ENCODE measurements around the gene KYNU.
"Not testable (repeated sequence)": the region's sequence is repeated elsewhere in the genome, so short reads cannot be mapped to it uniquely, and the experiment has no call there.

Gene KYNU

DNA sequence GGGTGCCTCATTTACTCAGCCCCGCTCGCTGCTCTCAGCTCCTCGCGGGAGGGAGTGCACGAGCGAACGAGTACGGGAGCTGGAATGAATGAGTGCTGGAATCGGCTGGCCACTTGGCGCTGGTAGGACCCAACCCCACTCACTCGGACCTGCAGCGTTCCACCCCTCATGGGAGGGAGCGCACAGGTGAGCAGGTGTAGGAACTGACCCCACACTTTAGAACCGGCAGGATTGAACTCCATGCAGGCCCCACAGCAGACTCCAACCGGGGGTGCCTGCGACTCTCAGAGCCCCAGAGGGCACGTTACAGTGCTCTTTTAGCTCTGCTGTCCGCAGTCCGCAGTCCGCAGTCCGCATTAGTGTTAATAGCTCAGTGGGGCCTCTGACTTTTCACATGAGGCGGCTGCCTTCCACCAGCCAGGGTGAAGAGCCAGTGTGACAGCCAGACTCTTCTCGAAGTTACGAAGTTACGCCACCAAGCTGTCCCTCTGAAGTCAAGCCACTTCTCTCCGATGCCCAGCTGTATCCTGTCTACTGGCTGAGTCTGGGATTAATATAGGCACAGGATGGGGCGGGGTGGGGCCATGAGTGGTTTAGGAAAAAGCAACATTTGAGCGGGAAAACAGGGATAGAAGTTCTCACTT, 149.1 kb downstream of the KYNU start:
- DNase-seq (ENCODE audit: low read depth): no peak

DNA sequence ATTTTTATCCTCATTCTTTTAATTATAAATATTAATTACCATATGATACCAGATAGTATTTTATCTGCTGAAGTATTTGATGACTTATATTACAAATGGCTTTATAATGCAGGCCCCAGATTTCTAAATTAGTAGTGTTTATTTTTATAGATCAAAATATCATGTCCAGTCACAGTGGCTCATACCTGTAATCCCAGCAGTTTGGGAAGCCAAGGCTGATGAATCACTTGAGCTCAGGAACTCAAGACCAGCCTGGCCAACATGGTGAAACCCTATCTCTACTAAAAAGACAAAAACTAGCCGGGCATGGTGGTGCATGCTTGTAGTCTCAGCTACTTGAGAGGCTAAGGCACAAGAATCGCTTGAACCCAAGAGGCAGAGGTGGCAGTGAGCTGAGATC, 151.7 kb downstream of the KYNU start:
- no peak for DNase-seq (ENCODE audit: low read depth)

DNA sequence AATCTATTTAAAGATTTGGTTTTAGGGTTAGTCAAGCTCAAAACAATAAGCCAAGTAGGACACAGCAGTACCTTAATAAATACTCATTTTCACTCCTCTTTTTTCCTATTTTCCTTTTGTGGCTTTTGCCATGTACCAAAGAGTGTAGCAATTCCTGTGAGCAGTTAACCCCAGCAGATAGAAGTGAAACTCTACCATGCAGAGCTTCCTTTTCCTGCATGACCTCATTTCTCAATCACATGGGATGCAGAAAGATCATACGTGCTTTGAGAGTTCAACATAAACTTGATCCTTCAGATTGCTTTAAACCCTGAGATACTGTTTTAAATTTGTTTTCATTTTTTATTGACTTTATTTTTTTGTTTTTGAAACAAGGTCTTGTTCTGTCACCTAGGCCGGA, 152.7 kb downstream of the KYNU start:
- DNase-seq (ENCODE audit: low read depth): no peak

DNA sequence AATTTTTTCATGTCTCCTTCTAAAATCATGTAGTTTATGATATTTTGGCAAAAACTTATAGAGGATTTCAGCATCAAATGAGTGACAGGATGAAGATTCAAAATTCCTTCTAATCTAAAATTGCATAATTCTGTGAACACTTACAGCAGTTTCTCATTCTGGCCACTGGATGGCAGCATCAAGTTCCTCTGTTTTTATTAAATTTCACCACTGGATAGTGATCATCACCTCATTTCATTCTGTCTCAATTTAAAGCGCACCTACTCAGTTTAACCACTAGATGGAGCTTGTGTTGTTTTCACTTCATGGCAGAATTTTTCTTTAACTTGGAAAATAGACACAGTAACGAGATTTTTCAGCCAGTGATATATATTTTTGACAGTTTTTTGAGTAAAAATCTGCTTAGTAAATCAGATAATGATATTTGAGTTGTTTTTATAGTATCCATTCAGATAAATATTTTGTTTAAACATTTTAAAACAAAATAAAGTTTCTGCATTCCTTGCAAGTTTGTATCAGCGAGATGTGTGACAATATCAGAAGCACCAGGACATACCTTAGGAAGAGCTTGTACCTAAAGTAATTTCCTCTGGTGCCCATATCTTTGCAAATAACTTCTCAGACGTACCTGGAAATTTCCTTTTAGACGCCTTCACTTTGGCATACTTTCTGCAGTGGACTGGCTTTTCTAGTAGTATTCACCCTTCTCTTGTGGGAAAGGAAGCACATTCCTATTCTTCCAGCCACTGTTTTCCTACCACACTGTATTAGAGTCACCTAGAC, 157.0 kb downstream of the KYNU start:
- DNase-seq (ENCODE audit: low read depth): peak; percentile 46

DNA sequence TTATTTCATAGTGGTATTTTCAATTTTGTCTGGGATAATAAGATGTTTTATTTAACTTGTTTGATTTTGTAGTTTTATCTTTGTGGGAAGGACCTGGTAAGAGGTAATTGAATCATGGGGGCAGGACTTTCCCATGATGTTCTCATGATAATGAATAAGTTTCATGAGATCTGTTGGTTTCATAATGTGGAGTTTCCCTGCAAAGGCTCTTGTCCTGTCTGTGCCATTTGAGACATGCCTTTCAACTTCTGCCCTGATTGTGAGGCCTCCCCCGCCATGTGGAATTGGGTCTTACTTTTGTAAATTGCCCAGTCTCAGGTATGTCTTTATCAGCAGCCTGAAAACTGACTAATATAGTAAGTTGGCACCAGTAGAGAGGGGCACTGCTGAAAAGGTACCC, 174.0 kb downstream of the KYNU start:
- DNase-seq (ENCODE audit: low read depth): no peak

DNA sequence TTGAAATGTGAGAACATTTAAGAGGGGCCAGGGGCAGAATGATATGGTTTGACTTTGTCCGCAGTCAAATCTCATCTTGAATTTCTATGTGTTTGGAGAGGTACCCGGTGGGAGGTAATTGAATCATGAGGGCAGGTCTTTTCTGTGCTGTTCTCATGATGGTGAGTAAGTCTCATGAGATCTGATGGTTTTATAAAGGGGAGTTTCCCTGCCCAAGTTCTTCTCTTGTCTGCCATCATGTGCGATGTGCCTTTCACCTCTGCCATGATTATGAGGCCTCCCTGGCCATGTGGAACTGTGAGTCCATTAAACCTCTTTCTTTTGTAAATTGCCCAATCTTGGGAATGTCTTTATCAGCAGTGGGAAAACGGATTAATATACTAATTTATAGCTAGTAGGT, 176.0 kb downstream of the KYNU start:
- DNase-seq (ENCODE audit: low read depth): not testable (repeated sequence)

DNA sequence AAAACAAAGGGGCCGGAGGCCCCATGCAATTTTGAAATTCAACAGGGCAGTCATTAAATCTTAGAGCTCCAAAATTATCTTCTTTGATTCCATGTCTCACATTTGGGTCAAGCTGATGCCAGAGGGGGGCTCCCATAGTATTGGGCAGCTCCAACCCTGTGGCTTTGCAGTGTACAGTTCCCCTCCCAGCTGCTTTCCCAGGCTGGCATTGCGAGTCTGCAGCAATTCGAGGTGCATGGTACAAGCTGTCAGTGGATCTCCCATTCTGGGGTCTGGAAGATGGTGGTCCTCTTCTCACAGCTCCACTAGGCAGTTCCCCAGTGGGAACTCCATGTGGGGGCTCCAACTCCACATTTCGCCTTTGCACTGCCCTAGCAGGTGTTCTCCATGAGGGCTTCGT, 179.1 kb downstream of the KYNU start:
- no peak for DNase-seq (ENCODE audit: low read depth)

DNA sequence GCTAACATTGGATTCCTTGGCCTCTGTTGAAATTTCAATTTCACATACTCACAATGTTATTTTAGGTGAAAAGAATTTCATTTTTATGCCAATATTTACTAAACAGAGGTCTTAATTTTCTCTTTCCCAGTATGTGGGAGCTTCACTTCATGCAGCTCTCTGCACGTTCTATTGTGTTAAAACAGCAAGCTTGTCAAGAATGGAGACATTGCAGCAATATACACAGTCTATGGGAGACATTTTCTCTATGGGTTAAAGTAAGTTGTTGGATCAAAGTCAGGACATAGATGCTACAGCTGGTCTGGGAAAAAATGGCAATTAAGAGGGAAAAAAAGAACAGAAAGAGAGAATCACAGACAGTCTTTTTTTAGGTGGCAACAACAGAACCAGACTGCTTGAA, 181.4 kb downstream of the KYNU start:
- DNase-seq (ENCODE audit: low read depth): no peak

DNA sequence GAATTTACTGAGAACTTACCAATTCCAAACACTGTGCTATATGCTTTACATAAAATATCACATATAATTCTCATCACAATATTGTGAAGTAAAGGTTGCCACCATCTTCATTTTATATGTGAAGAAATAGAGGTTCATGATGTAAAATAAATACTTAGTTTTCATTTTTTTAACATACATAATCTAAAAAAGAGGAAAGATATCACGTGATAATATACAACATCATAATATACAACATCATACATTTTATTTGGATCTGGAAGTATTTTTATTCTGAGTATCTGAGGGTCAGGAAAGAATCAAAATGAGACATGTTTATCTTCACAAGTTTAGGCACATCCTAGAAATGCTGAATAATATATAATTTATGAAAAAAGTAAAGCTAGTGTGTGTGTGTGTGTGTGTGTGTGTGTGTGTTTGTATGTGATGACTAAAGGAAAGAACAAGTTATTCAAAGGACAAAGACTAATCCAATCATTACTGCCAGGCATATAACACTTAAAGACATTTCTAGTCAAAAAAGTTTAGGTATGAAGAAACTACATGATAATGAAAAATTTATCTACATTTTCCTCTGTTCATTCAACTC, 186.2 kb downstream of the KYNU start:
- no peak for DNase-seq (ENCODE audit: low read depth)

DNA sequence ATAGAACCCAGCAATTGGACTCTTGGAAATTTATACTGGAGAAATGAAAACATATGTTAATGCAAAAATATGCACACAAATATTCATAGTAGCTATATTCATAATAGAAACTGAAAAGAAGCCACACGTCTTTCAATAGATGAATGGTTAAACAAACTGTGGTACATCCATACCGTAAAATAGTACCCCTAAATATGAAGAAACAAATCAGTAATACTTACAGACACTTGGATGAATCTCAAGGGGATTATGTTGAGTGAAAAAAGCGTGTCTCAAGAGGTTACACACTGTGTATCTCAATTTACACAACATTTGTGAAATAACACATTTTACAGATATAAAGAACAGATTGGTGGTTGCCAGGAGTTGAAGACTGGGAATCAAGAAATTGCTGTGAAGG, 190.6 kb downstream of the KYNU start:
- DNase-seq (ENCODE audit: low read depth): no peak

DNA sequence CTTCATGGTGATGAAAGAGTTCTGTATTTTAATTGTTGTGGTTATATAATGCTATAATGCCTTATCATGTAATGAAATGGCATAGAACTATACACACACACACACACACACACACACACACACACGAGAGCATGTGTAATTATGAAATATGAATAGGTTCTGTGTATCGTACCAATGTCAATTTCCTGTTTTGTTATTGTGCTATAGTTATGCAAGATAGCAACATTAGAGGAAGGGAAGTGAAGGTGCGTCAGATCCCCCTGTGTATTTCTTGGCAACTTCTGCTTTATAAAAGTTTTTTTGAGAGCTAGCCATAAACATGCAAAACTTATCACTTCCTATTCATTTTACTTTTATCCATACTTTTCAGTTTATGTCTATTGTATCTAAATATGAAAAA, 191.0 kb downstream of the KYNU start:
- no peak for DNase-seq (ENCODE audit: low read depth)

DNA sequence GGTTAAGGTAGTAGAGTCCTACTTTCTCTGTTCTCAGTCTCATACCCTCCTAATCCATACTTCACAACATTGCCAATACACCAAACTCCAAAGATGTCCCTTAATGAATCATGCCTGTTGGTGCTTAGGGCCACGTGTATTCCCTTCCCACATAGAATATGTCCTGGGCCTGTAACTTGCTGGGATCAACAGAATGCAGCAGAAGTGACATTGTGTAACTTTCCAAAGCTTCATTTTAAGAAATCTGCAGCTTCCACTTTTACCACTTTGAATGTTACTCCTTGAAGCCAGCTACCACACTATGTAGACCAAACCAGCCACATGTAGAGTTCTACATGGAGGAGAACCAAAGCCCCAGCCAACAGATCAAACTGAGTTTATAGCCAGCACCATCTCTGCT, 193.2 kb downstream of the KYNU start:
- DNase-seq (ENCODE audit: low read depth): no peak

DNA sequence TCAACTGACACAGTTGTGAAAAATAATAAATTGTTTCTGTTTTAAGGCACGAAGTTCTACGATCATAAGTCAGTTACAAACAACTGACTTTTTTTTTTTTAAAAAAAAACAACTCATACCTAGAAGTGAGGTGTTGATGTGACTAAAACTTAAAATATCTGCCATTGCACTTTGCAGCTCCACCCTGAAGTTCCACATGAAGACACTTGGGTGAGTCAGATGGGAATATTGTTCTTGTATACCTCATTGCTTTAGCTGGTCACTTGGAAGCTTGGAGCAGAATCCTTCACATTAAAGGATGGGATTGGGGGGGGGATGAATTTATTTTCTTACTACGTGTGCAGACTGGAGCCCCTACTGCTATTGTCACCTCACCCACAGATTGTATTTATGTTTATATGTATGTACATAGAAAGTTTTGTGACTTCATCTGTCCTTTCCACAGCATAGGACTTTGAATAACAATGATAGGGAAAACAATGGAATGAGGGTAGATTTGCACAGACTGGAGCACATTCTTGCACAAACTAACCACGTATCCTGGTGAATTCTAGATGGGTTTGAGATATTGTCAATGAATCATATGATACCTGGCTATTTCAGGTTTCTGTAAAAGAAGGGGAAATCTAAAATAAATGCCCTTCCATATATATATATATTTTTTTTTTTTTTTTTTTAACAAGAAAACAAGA, 193.9 kb downstream of the KYNU start:
- no peak for DNase-seq (ENCODE audit: low read depth)

DNA sequence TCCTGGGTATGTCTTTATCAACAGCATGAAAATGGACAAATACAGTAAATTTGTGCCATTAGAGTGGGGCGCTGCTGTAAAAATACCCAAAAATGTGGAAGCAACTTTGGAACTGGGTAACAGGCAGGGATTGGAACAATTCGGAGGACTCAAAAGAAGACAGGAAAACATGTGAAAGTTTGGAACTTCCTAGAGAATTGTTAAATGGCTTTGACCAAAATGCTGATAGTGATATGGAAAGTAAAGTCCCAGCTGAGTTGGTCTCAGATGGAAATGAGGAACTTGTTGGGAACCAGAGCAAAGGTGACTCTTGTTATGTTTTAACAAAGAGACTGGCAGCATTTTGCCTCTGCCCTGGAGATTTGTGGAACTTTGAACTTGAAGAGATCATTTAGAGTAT, 197.4 kb downstream of the KYNU start:
- not testable (repeated sequence) for DNase-seq (ENCODE audit: low read depth)

DNA sequence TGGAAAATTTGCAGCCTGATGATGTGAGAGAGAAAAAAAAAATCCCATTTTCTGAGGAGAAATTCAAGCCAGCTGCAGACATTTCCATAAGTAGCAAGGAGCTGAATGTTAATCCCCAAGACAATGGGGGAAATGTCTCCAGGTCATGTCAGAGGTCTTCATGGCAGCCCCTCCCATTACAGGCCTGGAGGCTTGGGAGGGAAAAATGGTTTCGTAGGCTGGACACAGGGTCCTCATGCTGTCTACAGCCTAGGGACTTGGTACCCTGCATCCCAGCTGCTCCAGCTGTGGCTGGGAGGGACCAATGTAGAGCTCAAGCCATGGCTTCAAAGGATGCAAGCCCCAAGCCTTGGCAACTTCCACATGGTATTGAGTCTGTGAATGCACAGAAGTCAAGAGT, 198.2 kb downstream of the KYNU start:
- DNase-seq (ENCODE audit: low read depth): no peak

DNA sequence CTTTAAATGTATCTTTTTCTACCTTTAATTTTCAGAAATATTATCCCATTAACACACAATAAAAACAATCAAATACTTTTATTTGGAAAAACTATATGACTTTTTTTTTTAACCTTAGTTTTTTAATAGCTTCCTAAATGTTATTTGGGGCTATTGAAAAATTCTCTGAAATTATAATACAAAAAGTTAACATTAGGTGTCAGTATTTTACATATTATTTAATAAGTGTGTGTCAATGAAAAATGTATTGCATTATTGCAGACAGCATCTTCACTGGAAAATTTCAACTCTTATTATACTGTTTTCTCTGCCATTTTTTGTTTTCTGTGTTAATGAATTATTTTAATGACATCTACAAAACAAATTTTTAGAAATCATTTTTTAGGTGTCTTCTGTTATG, 200.6 kb downstream of the KYNU start:
- no peak for DNase-seq (ENCODE audit: low read depth)

DNA sequence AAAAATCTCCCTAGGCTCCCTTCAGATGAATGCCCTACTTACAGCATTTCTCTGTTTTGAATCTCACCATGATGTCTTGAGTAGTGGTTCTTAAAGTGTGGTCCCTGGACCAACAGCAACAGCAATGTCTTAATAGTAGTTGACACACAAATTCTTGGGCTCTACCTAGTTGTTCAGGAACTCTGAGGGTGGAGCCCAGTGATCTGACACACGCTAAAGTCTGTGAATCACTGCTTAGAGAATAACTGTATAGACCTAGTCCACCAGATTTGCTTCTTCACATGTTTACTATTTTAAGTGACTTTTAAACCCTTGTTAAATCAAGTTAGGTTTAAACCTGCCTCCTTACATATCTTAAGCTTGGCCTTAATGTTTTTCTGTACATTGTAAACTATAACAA, 204.2 kb downstream of the KYNU start:
- DNase-seq (ENCODE audit: low read depth): no peak

DNA sequence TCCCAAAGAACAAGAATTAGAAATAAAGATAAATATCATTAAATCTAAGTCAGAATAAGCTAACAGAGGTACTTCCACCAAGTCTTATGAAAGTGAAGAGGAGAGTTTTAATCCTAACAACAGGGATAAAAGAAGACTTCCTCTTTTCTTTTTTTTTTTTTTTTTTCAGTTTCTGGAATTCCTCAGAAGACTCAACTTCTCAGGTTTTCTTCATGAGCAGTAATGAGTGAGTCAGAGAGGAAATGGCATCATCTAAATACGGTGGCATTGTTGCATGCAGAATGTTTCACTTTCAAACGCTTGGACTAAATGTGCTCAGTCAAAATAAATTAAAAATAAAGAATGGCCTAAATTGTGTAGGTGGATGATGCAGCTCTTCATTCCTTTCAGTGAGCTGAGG, 206.2 kb downstream of the KYNU start:
- peak; percentile 27 for DNase-seq (ENCODE audit: low read depth)

DNA sequence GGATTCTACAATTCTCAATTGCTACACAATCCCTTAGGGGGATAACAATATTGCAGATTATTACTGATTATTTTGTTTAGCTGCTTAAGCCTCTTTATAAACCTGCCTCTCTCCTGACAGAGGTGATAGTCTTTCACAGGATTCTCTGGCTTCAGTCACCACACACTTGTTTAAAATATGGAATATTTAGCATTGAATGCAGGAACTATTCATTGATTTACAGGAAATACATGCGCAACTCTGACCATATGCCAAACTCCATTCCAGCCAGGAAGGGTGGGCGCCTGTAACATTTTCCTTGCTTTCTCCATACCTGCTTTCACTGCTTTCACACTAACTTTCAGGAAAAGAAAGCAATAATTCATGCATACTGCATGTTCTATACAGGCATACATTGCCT, 207.0 kb downstream of the KYNU start:
- DNase-seq (ENCODE audit: low read depth): no peak

DNA sequence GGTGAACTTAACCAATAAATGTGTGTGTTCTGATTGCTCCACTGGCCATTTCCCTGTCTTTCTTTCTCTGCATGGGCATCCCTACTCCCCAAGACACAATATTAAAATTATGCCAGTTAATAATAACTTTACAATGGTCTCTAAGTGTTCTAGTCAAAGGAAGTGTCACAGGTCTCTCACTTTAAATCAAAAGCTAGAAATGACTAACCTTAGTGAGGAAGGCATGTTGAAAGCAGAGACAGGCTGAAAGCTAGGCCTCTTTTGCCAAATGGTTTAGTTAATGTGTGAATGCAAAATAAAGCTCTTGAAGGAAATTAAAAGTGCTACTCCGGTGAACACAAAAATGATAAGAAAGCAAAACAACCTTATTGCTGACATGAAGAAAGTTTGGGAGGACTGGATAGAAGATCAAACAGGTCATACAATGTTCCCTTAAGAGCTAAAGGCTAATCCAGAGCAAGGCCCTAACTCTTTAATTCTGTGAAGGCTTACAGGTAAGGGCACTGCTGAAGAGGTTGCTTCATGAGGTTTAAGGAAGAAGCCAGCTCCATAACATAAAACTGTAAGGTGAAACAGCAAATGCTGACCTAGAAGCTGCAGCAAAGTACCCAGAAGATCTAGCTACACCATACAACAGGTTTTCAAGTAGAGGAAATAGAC, 207.8 kb downstream of the KYNU start:
- DNase-seq (ENCODE audit: low read depth): no peak

DNA sequence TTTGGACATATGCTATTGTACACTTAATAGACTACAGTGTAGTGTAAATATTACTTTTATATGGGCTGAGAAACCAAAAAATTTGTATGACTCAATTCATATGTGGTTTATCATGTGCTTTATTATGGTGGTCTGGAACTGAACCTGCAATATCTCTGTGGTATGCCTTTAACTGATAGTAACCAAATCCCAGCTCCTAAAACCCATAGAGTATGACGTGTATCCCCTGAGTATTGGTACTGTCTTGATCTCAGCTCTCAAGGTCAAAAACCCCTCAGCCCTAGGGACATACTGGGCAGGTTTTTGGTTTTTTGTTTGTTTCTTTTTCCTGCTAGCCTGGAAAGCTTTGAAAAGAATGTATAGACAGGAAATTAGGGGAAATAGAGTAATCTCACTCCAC, 209.6 kb downstream of the KYNU start:
- DNase-seq (ENCODE audit: low read depth): no peak

DNA sequence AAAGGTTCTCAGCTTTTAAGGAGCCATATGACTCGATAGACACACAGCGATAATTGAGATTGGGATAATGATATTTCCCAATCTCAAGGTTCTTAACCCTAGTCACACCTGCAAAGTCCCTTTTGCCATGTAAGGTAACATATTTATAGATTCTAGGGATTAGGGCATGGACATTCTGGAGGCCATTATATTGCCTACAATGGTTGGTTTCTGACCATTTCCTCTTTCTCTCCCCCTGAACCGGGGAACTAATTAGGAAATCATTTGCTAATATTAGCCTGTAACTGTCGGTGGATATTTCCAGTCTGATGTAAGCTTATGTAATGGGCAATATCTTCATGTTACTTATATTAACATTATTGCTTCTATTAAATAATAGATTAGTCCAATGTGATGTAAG, 210.9 kb downstream of the KYNU start:
- no peak for DNase-seq (ENCODE audit: low read depth)

All from GM04503 (cell line).